Stimulated activated CD4-positive, alpha-beta T cell treated with anti-CD3 and anti-CD28 coated beads, Interleukin-12 subunit alpha, Interleukin-12 subunit beta, amount 100 ng/mL, for 4 hours (primary cell): ENCODE data around the gene KCNIP1.
"Not testable (repeated sequence)": the region's sequence is repeated elsewhere in the genome, so short reads cannot be mapped to it uniquely, and the experiment has no call there.

Experiments
- DNase-seq: peaks from one replicate; pipeline ENCODE4 v3.0.0-alpha.2; 2020

The KCNIP1 gene

DNA sequence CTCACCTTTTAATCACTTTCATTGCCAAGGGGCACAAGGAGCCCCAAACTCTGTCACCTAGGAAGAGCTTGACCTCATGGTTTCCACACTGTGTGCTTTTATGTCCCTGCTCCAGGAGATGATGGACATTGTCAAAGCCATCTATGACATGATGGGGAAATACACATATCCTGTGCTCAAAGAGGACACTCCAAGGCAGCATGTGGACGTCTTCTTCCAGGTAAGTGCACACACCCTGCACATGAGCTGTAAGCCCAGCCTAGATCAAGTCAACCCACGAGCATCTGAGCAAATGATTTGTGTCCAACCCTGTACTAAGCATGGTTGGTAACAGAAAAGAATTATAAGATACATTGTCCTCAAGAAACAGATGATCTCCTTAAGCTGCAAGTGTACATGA, 228.9 kb downstream of the KCNIP1 start:
- no peak for DNase-seq

- no peak for DNase-seq
Measured at GRCh38 chr5:170736966-170737365, 233.1 kb downstream of the KCNIP1 start.

GRCh38 chr5:170737591-170737990, 233.8 kb downstream of the KCNIP1 start:
- DNase-seq: no peak

GRCh38 chr5:170738840-170739239, 235.0 kb downstream of the KCNIP1 start:
- DNase-seq: no peak

GRCh38 chr5:170739446-170739845, 235.6 kb downstream of the KCNIP1 start:
- no peak for DNase-seq

DNA sequence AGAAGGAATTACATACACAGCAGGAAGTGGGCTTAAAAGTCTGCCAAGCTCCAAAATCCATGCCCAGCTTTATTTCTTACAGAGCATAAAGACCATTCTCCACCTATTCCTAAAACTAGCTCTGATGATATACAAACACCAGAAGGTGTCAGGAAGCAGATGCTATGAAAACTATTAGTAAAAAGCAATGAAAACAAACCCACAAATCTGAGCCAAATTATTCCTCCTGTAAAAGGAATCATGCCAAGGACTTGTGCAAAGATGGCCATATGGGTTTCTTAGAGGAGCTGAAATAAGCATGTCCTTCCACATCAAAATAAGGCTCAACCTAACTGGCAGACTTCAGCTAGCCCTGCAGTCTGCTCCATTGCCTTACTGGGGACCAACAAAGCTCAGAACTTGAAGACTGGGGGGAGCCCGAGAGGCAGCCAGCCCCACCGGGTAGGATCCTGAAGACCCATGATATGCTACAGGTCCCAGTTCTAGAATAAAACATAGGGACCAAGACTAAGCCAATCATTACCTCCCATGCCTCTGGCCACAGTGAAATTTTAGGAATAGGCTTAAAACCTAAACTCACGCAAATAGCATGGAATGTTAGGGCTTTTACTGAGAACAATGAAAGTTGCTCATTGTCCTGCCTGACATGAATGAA, 236.9 kb downstream of the KCNIP1 start:
- no peak for DNase-seq

GRCh38 chr5:170741801-170742200, 238.0 kb downstream of the KCNIP1 start:
- DNase-seq: no peak

DNA sequence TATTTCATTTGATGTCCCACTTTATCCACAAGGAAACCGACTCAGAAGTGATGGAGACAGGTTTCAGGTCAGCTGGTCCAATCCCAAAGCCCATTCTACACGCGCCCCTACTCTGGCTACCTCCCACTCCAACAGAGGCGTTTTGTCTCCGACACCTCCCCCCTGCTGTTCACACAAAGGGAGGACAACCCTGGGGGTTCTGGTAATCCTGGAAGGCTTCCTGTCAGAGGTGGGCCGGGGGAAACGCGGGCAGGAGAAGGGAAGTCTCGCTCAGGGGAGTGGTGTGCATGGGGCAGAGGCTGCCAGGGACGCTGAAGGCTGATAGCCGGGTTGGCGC, 240.0 kb downstream of the KCNIP1 start:
- DNase-seq: no peak

DNA sequence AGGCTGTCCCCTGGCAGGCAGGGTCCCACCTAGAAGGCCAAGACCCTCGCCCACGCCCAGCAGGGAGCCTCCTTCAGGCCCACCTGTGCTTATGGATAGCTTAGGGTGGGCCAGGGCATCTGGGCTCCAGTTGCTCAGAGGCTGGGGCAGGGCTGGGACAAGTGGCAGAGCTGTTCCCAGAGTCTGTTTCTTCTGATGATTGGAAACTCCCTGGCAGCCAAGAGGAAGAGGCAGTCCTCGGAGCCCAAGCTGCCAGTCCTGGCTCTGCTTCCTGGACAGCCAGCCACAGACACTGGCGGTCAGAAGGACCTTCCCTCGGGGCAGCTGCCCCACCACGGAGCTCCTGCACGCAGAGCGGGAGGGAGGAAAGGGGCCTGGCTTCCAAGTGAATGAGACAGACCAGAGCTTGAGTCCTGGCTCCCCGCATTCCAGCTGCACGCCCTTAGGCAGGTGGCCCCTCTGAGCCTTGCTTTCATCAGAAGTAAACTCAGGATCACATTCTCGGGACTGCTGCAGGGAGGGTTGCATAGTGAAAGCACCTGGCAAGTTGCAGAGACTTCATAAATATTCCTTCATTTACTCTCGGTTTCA, 241.8 kb downstream of the KCNIP1 start:
- DNase-seq: no peak

DNA sequence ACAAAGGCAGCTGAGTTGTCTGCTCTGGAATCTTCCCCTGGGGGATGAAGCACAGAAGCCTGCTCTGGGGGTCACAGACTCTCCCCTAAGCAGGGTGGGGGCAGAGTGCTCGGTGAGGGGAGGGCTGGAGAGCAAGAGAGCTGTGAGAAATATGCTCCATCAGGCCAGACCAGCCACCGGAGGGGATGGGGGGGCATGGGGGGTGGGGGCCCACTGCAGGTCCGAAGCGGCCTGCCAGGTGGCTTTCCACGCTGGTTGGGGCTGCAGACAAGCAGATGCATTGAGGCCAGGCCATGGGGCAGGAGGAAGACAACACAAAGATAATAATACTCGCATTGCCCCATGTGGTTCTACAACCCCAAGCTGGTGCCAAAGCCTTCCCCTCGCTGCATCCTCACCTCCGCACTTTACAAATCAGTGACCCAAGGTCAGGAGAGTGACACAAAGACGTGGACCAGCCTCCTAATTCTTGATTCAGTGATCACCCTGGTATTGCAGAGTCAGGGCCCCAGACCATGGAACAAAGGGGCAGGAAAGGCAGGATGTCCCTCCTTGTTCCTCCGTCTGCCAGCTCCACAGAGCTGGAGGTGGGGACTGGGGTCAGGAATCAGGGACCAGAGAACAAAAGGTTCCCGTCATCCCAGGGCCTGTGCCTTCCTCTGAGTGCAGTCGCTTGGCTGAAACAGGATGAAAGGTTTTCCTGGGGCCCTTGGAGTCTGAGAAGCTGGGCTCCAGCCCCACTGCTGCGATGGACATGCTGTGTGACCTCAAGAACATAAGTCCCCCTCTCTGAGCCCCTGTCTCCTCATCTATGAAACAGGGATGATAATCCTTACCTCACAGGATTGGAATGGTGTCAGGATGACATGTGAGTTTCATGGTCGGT, 242.5 kb downstream of the KCNIP1 start:
- DNase-seq: no peak

DNA sequence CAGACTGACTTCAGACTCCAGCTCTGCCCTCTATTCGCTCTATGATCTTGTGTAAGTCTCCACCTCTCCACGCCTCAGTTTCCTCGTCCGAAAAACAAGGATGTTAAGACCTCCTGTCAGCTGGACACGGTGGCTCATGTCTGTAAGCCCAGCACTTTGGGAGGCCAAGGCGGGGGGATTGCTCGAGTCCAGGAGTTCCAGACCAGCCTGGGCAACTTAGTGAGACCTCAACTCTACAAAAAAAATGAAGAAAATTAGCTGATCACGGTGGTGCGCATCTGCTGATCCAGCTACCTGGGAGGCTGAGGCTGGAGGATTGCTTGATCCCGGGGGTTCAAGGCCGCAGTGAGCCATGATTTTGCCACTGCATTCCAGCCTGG, 243.1 kb downstream of the KCNIP1 start:
- DNase-seq: no peak

DNA sequence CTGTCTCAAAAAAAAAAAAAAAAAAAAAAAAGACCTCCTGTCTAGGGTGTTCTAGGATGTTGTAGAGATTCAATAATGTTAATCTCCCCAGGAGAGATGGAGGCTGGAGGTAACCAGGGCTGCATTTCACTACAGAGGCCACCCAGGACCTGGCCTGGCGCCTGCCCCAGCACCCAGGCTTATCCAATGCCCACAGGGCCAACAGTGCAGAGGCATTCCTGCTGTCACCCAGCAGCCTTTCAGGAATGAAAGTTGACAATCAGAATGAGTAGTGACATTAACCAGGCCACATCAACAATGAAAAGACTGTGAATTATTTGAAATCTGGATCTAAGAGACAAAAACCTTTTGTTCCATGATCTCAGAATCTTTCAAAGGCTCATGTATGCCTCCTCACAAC, 243.5 kb downstream of the KCNIP1 start:
- DNase-seq: no peak

GRCh38 chr5:170747851-170748250, 244.0 kb downstream of the KCNIP1 start:
- DNase-seq: no peak

- no peak for DNase-seq
Measured at GRCh38 chr5:170748951-170749471, 245.2 kb downstream of the KCNIP1 start.

DNA sequence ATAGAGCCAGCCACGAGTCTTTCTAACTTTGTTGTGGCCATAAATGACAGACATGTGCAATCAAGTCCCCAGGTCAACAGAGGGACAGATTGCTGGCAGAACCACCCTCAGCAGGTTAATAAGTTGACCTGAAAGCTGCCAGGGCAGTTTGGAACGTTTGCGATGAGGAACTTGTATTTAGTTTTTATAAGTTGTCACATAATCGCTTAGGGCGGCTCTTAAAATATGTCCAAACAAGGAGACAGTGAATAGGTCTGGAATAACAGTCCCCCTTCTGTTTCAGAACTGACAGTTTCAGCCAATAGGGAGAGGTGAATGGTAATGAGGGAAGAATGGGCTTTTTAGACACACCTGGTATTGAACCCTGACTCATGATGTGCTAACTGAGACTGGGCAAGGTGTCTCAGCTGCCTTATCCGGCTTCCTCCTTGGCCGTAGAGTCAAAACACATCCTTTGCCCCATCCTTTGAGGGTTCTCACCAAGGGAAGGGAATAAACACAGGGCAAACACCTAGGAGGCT, 246.2 kb downstream of the KCNIP1 start:
- no peak for DNase-seq

- no peak for DNase-seq
Measured at GRCh38 chr5:170750791-170751190, 247.0 kb downstream of the KCNIP1 start.

GRCh38 chr5:170751631-170752030, 247.8 kb downstream of the KCNIP1 start:
- DNase-seq: no peak

- no peak for DNase-seq
Measured at GRCh38 chr5:170752257-170753215, 248.7 kb downstream of the KCNIP1 start.

DNA sequence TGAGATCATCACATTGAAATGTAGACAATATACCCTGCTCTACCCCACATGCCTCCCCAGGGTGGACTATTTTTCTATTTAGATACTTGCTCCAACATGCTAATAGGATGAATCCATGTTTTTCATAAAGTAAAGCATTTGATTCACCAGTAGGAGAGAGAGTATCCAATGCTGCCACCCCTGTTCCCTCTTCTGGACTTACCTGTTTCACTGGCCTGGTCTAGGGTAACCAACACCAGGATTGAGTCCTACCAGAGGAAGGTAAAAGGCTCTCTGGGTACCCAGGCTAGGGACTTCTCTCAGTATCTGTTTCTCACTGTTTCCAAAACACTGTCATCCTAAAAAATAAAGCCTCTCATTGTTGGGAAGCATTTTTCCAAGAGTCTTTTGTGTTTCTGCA, 249.5 kb downstream of the KCNIP1 start:
- DNase-seq: no peak

DNA sequence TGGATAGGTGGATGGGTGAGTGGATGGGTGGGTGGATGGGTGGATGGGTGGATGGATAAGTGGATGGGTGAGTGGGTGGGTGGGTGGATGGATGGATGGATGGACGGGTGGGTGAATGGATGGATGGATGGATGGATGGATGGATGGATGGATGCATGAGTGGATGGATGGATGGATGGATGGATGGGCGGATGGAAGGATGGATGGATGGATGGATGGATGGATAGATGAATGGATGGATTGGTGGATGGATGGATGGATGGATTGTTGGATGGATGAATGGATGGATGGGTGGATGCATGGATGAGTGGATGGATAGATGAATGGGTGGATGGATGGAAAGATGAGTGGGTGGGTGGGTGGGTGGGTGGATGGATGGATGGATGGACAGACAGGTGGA, 250.7 kb downstream of the KCNIP1 start:
- DNase-seq: not testable (repeated sequence)

DNA sequence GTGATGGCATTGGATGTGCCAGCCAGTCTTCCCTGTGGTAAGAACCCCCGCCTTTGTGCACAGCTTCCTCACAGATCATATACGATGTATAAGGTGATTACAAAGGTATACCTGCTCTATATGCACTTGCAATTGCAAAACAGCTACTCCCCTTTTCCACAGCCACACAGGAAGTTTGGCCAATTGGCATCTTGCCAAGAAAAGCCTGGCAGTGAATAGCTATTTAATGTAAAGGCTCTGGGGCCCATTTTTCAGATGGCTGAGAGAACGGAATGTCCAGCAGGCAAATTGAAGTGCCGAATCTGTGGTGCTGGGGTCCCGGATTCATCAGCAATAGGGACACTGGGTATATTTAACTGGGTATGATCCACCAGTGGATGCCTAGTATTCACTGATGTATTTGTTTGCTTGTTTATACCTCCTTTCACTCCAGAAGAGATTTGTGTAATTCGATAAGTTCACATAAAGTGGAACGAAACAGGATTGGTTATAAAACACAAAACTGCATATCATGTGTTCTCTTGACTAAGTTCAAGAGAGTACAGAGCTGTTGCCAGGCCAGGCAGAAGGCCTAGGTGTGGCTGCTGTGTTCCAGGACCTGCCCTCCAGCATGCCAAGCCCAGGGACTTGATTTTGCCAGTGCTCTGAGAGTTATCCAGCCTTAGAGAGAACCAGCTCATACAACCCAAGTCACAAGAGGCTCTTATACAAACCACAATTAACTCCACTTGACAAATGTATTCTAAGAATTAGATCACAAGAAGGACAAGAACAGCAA, 252.0 kb downstream of the KCNIP1 start:
- no peak for DNase-seq

DNA sequence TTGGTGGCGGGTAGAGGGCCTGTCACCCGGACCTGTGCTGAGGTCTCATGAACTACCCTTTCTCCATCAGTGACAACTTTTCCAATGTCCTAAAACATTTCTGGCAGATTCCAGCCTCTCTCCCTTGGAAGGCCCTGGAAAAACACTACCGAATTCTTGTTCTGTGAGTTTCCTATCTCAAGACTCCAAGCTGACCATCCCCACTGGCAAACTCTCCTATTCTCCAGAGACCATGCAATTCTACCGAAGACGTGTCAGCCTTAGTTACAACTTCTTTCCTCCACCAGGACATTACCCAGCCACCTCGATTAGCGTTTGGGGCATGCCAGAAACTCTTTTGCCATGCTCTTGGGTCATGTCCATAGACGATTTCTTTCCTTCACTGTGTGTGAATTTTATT, 252.9 kb downstream of the KCNIP1 start:
- no peak for DNase-seq
